A549 (cell line): ENCODE measurements around the gene SENP7.

ENCODE experiments used
- BHLHE40 ChIP-seq: IDR thresholded peaks from 2 replicates; pipeline ENCODE4 v1.6.1; 2012; ENCODE audit warnings: low read depth, low read length, inconsistent platforms
- CTCF ChIP-seq: fragments of >200 bp; sonication (Bioruptor Twin); formaldehyde crosslinking; IDR thresholded peaks from 3 replicates; pipeline ENCODE4 v1.5.1; 2016
- ELK1 ChIP-seq: fragments of 150-350 bp; IDR thresholded peaks from 2 replicates; pipeline ENCODE4 v1.6.1; 2014; ENCODE audit warnings: low read depth, mild to moderate bottlenecking, low read length
- HOXA7 ChIP-seq: fragments of 250-450 bp; sonication (Bioruptor Pico); IDR thresholded peaks from 2 replicates; pipeline ENCODE4 v1.5.0; 2020; ENCODE audit warnings: mild to moderate bottlenecking, moderate library complexity
- MAFK ChIP-seq: fragments of 450-650 bp; IDR thresholded peaks from 2 replicates; pipeline ENCODE4 v1.6.1; 2014; ENCODE audit not compliant: partially characterized antibody
- RAD21 ChIP-seq, 2 experiments: fragments of >200 bp in 1 of 2; sonication (Bioruptor Twin) in 1 of 2; formaldehyde crosslinking in 1 of 2; IDR thresholded peaks in 1 of 2; conservative IDR thresholded peaks in 1 of 2; 2 replicates in 1 of 2; 3 replicates in 1 of 2; pipeline ENCODE4 v1.6.1; 2012 to 2018; ENCODE audit warnings: inconsistent platforms in 1 of 2
- RNF2 ChIP-seq: fragments of 200-600 bp; sonication (generic); IDR thresholded peaks from 2 replicates; pipeline ENCODE4 v1.6.1; 2016; ENCODE audit warnings: low read depth, mild to moderate bottlenecking, antibody characterized with exemption, moderate library complexity, borderline replicate concordance
- ZFP36 ChIP-seq: fragments of 450-650 bp; IDR thresholded peaks from 2 replicates; pipeline ENCODE4 v1.6.1; 2014; ENCODE audit warnings: borderline replicate concordance; ENCODE audit not compliant: partially characterized antibody

GRCh38 chr3:101279765-101280385 lies 233.1 kb downstream of the SENP7 start:
- no peak for TF ChIP-seq CTCF
- TF ChIP-seq ELK1: no peak
- no peak for TF ChIP-seq BHLHE40
- TF ChIP-seq HOXA7 (CRISPR knock-in tag): no peak
- TF ChIP-seq RAD21 (conservative IDR thresholded peaks at IDR 0.05 in 1 of 2, IDR thresholded peaks at IDR 0.05 in 1 of 2): no peak
- TF ChIP-seq MAFK: no peak
- no peak for TF ChIP-seq ZFP36
- TF ChIP-seq RNF2: no peak
